HUES64 (cell line): ENCODE results near the gene STK39.
"Not testable (repeated sequence)": the region's sequence is repeated elsewhere in the genome, so short reads cannot be mapped to it uniquely, and the experiment has no call there.

Experiments
- H3K27ac ChIP-seq: 2 replicates; pipeline ENCODE4 v1.7.0; 2013; ENCODE audit warnings: low read depth, low read length, inconsistent platforms
- H3K27me3 ChIP-seq: 2 replicates; pipeline ENCODE4 v1.6.1; 2013; ENCODE audit warnings: mild to moderate bottlenecking, low read length; ENCODE audit not compliant: insufficient read depth
- H3K36me3 ChIP-seq: 2 replicates; pipeline ENCODE4 v1.6.1; 2013; ENCODE audit warnings: mild to moderate bottlenecking, low read length; ENCODE audit not compliant: insufficient read depth
- H3K4me1 ChIP-seq: 2 replicates; pipeline ENCODE4 v1.6.1; 2013; ENCODE audit warnings: mild to moderate bottlenecking, low read length, moderate library complexity; ENCODE audit not compliant: insufficient read depth
- H3K4me3 ChIP-seq: 2 replicates; pipeline ENCODE4 v1.5.1; 2013; ENCODE audit warnings: mild to moderate bottlenecking, low read length, moderate library complexity
- H3K9ac ChIP-seq: 2 replicates; pipeline ENCODE4 v1.6.1; 2013; ENCODE audit warnings: mild to moderate bottlenecking, low read depth, low read length
- H3K9me3 ChIP-seq: 2 replicates; pipeline ENCODE4 v1.6.1; 2013; ENCODE audit warnings: low read depth, low read length; ENCODE audit not compliant: insufficient read depth
- WGBS: fragments of 150-250, 120-280 bp; methylation state at CpG from one replicate; pipeline ENCODE4 v1.1.7; 2013; ENCODE audit warnings: missing lambda C conversion rate; 5-methylcytosine and 5-hydroxymethylcytosine counted together

Gene STK39

GRCh38 chr2:168122210-168122609 lies 125.2 kb downstream of the STK39 start:
- H3K4me3 ChIP-seq, H3K27me3 ChIP-seq, H3K9me3 ChIP-seq, H3K27ac ChIP-seq, H3K9ac ChIP-seq: not testable (repeated sequence)
- H3K36me3 ChIP-seq = peaks cover 14% of the 10 kb centered on the region
- 100% methylated on average over 1 of the region's 1 CpG for WGBS
- peaks cover 13% of the 10 kb centered on the region for H3K4me1 ChIP-seq

DNA sequence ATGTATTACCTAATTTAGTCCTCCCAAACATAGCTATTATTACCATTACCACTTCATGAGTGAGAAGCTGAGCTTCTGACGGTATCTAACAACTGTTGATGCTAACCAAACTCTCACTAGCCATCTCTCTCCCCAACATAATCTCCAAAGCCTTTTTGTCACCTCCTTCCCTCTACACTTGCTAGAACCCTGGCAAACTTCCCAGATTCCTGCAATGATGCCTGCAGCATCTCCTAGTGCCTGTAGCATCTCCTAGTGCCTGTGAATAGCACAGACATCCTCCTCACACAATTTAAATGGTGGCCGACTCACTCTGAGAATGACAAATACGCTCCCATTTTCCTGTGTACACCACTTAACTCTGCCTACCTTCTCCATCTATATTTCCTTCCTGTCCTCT lies 126.7 kb downstream of the STK39 start:
- no peak overlapping the region for H3K27ac ChIP-seq
- no peaks in the 10 kb centered on the region for H3K27me3 ChIP-seq
- no peak overlapping the region for H3K9ac ChIP-seq
- H3K4me1 ChIP-seq = peaks cover 27% of the 10 kb centered on the region
- H3K4me3 ChIP-seq = no peak overlapping the region
- peaks cover 14% of the 10 kb centered on the region for H3K36me3 ChIP-seq
- 92% methylated on average over 3 of the region's 3 CpGs for WGBS
- no peaks in the 10 kb centered on the region for H3K9me3 ChIP-seq

DNA sequence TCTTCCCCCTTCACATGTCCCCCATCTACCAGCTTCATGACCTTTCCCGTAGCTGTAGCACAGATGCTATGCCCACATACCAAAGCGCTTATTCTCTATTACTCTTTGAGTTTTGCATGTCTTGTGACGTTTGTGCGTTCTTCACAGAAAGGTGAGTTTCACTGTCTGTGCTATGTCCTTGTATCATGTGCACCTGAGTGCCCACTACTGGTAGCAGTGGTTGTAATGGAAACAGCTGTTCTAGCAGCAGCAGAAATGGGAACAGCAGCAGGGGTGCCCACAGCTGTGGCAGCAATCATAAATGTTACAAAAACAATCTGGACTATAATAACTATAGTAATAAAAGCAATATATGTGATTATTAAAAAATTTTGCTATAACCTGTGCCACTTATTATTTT lies 127.1 kb downstream of the STK39 start:
- Histone ChIP-seq H3K9ac (no peak overlapping the region), H3K36me3 (peaks cover 14% of the 10 kb centered on the region), H3K27ac (no peak overlapping the region), H3K27me3 (no peaks in the 10 kb centered on the region), H3K4me3 (no peak overlapping the region), H3K9me3 (no peaks in the 10 kb centered on the region), H3K4me1 (peaks cover 27% of the 10 kb centered on the region)
- WGBS = 95% methylated on average over 4 of the region's 4 CpGs

DNA sequence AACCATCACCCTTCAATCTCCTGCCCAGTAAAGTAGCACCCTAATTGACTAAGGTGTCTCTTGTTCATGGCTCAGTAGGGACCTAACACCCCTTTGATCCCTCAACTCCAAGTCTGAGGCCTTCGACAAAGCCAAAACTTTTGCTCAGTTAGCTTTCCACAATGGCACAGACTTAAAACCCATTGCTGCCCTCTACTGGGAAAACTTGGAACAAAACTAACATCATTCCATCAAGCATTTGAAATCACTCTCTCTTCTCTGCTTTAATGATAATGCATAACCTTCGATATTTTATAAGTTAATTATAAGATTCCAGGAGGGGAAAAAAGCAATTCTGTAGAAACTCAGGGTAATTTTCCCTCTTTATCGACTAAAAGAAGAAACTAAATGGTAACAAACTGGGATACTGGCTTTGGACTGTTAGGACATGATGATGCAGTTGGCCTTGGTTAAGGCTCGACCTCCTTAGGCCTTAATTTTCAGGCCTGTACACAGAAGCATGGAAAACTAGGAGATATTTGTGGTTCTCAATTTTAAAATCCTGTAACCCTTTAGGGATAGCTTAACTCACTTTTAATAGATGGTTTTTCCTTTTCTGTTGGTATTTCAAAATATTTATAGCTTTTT lies 127.8 kb downstream of the STK39 start:
- 69% methylated on average over 3 of the region's 4 CpGs for WGBS
- Histone ChIP-seq H3K27ac (no peak overlapping the region), H3K27me3 (no peaks in the 10 kb centered on the region), H3K9me3 (no peaks in the 10 kb centered on the region), H3K4me1 (peaks cover 27% of the 10 kb centered on the region), H3K36me3 (peaks cover 17% of the 10 kb centered on the region), H3K9ac (no peak overlapping the region), H3K4me3 (no peak overlapping the region)

GRCh38 chr2:168118733-168119514 lies 128.5 kb downstream of the STK39 start:
- Histone ChIP-seq H3K36me3 (peaks cover 19% of the 10 kb centered on the region), H3K9ac (no peak overlapping the region), H3K27me3 (no peaks in the 10 kb centered on the region), H3K9me3 (no peaks in the 10 kb centered on the region), H3K4me1 (peaks cover 27% of the 10 kb centered on the region), H3K27ac (no peak overlapping the region), H3K4me3 (no peak overlapping the region)
- WGBS = 75% methylated on average over 9 of the region's 10 CpGs

DNA sequence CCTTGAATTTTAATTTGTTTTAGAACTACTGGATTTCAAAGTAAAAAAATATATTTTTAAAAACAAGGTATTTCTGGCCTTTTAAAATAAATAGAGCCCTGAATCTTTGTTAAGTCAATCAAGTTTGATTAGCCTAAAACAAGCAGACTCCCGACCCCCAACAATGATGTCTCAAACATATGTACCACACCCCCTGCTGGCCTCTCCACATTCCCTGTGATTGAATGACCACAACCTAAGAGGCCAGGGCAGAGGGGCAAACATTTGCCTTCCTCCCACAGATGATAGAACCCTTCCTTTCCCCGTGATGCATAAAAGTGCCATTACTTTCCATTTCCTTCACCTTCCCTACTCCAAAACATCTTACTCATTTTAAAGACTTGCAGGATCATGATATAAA lies 130.9 kb downstream of the STK39 start:
- H3K9me3 ChIP-seq = no peaks in the 10 kb centered on the region
- WGBS = 32% methylated on average over 2 of the region's 2 CpGs
- H3K9ac ChIP-seq = no peak overlapping the region
- H3K4me3 ChIP-seq = no peak overlapping the region
- H3K4me1 ChIP-seq = peaks cover 27% of the 10 kb centered on the region
- H3K27me3 ChIP-seq = no peaks in the 10 kb centered on the region
- H3K27ac ChIP-seq = no peak overlapping the region
- 0 out of 2 replicates have a peak, but pooled peaks cover 4% of the 10 kb centered on the region for H3K36me3 ChIP-seq

DNA sequence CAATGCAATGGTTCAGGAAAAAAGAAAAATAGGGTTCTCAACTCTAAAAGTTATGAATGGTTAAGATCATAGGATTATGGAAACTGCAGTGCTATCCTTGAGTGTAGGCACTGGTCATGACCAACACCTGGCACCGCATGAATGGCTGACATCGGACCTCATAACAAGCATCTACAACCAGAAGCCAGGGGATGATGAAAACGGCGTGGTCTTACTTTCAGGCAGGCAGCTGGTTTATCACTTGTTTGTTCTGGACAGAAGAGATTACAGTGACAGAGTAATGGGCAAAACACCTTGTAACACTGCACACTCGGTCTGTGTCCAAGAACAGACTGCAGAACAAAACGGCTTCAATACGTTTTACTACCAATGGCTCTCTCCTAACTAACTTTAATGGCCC lies 132.8 kb downstream of the STK39 start:
- H3K27ac ChIP-seq = no peak overlapping the region
- no peak overlapping the region for H3K9ac ChIP-seq
- H3K9me3 ChIP-seq = no peaks in the 10 kb centered on the region
- 95% methylated on average over 7 of the region's 7 CpGs for WGBS
- H3K4me3 ChIP-seq = no peak overlapping the region
- peaks cover 27% of the 10 kb centered on the region for H3K4me1 ChIP-seq
- H3K36me3 ChIP-seq = 0 out of 2 replicates have a peak, but pooled peaks cover 4% of the 10 kb centered on the region
- H3K27me3 ChIP-seq = no peaks in the 10 kb centered on the region

DNA sequence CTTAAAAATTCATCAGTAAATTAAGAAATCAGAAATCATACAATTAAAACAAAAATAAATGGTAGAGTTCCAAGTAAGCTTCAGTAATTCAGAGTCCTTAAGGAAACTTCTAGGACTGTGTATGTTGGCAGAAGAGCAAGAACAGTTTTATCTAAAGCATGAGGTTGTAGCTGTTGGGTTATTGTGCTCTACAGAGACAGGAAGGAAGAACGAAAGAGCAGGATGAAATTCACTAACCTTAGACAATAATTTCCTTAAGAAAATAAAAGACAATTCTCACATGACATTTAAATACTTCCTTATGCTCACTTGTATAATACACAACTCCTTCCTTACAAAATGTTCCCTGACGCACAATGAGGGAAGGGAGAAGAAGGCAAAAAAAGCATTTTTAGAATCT lies 133.4 kb downstream of the STK39 start:
- Histone ChIP-seq H3K4me3 (no peak overlapping the region), H3K36me3 (0 out of 2 replicates have a peak, but pooled peaks cover 4% of the 10 kb centered on the region), H3K9me3 (no peaks in the 10 kb centered on the region), H3K27me3 (no peaks in the 10 kb centered on the region), H3K9ac (no peak overlapping the region), H3K4me1 (peaks cover 24% of the 10 kb centered on the region), H3K27ac (no peak overlapping the region)
- 83% methylated on average over 1 of the region's 2 CpGs for WGBS

DNA sequence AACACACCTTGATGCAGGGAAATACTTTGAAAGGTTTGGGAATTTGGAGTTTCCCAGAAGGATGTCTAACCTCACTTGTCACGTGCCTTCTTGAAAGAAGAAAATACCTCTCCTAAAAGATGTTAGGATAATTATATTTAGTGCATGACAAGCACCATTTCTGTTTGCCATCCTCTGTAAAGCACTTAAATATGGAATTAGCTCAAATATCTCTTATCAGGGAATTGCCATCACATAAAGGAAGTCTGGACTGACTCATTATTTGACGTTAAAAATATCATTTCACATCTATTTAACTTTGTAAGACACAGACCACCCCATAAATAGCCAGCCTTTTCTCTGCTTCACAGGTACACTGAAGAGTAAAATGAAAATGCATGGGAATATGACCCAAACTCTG lies 140.1 kb downstream of the STK39 start:
- no peak overlapping the region for H3K9ac ChIP-seq
- H3K4me3 ChIP-seq = no peak overlapping the region
- H3K27ac ChIP-seq = no peak overlapping the region
- H3K4me1 ChIP-seq = no peaks in the 10 kb centered on the region
- no peaks in the 10 kb centered on the region for H3K9me3 ChIP-seq
- WGBS = 95% methylated on average over 1 of the region's 2 CpGs
- H3K36me3 ChIP-seq = 0 out of 2 replicates have a peak, but pooled peaks cover 3% of the 10 kb centered on the region
- no peaks in the 10 kb centered on the region for H3K27me3 ChIP-seq

DNA sequence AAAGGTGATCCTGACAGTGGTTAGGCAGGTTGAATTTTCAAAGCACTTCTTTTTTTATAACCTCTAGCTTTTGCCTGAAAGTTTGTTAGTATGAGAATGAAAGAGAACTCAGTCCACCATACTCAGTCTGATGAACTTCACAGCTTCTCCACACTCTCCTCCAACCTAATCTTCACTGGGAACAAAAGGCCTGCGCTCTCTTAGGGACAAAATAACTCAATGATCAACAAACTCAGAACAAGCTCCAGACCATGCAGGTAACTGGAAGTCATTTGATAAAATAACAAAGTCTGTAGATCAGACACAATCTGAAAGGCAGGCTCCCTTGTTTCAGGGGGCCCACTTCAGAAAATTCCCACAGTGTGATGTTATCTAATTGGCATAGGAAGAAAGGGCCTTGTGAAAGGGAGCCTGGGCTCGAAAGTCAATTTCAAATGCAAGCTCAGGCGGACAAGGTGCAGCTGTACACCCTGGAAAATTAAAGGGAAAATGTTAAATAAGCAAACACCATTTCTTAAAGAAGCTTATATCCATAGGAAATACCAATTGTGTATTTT lies 142.2 kb downstream of the STK39 start:
- H3K27me3 ChIP-seq = no peaks in the 10 kb centered on the region
- no peak overlapping the region for H3K4me3 ChIP-seq
- WGBS = 85% methylated on average over 3 of the region's 3 CpGs
- H3K9ac ChIP-seq = no peak overlapping the region
- H3K36me3 ChIP-seq = 0 out of 2 replicates have a peak, but pooled peaks cover 3% of the 10 kb centered on the region
- H3K9me3 ChIP-seq = no peaks in the 10 kb centered on the region
- H3K4me1 ChIP-seq = no peaks in the 10 kb centered on the region
- no peak overlapping the region for H3K27ac ChIP-seq

DNA sequence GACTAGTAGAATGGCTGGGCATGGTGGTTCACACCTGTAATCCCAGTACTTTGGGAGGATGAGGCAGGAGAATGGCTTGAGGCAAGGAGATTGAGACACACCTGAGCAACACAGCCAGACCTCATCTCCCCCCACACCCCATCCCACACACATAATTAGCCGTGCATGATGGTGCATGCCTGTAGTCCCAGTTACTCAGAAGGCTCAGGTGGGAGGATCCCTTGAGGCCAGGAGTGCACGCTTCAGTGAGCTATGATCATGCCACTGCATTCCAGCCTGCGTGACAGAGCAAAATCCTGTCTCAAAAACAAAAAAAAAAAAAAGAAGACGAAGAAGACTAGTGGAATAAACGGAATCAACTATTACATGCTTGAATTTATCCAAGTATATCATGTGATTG lies 150.0 kb downstream of the STK39 start:
- Histone ChIP-seq H3K27me3 (no peaks in the 10 kb centered on the region), H3K4me3 (no peak overlapping the region), H3K4me1 (no peaks in the 10 kb centered on the region), H3K9ac (no peak overlapping the region), H3K9me3 (no peaks in the 10 kb centered on the region), H3K27ac (no peak overlapping the region), H3K36me3 (no peaks in the 10 kb centered on the region)
- WGBS = 97% methylated on average over 3 of the region's 5 CpGs
